GM12873 (cell line): ENCODE results near the gene AGO1.

Experiments used
- CTCF ChIP-seq: IDR thresholded peaks from 2 replicates; pipeline ENCODE4 v1.5.1; 2012; ENCODE audit warnings: low read depth, mild to moderate bottlenecking, moderate library complexity, low read length, control low read depth; ENCODE audit not compliant: insufficient read depth; ENCODE audit errors: missing control alignments

The AGO1 gene

GRCh38 chr1:35925741-35926140 is 42.7 kb downstream of the AGO1 start:
- TF ChIP-seq CTCF, result no peak

DNA sequence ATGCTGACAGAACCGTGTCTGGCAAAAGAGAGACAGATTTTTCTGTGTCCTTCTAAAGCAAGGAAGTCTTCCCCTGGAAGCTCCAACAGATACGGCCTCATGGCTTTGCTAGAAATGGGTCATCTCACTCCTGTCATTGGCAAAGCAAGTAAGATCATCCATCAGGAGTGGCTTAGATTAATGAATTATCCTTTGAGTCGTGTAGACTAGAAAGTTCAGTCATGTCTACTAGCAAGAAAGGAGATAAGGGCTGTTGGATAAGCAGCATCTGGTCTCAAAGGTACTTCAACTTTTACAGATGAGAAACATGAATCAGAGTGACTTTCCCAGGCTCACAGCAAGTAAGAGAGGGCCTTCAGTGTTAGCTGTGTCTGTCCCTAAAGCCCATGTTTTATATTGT is 44.5 kb downstream of the AGO1 start:
- TF ChIP-seq CTCF, result no peak

GRCh38 chr1:35929730-35930592 is 47.0 kb downstream of the AGO1 start:
- TF ChIP-seq CTCF, result no peak

DNA sequence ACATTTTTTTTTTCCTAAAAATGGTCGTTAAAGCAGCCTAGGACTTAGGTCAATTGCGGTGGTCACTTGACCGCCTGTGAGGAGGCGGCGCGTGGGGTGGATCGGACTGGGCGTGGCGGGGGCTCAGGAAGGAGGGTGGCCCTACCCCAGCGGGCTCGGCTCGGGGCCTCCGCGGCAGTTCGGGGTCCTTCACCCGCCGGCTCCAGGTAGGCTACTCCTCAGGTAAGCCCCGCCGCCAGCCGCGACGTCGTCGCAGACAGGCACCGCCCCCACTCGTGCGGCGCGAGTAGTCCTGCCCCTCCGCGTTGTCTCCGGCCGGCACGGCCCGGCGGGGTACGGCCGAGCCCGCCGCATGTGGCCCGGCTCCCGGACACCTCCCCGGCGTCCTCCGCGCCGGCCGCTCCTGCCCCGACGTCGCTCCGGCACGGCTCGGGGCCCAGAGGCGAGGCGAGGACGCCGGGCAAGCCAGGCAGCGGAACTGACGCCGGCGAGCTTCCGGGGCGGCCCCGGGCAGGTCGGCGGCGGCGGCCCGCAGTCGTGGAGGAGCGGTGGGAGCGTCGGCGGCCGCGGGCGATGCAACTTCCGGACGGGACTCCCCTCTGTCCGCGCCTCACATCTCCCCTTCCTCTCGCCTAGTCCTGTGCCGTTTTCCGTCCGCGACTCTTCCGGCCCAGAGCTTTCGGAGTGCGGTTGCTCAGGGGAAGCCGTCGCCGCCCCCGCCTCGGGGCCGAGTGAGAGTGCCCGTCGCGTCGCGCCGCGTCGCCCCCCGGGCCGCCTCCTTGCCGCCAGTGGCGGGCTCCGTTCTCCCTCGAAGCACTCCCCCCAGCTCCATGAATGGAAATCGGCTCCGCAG is 47.8 kb downstream of the AGO1 start, which contains the start of gene AGO3:
Gene AGO3 (plus strand): TSS at position 513 of the 853 bp plus-strand sequence. CDS start 322 bp downstream, at position 835.
- TF ChIP-seq CTCF, result no peak

DNA sequence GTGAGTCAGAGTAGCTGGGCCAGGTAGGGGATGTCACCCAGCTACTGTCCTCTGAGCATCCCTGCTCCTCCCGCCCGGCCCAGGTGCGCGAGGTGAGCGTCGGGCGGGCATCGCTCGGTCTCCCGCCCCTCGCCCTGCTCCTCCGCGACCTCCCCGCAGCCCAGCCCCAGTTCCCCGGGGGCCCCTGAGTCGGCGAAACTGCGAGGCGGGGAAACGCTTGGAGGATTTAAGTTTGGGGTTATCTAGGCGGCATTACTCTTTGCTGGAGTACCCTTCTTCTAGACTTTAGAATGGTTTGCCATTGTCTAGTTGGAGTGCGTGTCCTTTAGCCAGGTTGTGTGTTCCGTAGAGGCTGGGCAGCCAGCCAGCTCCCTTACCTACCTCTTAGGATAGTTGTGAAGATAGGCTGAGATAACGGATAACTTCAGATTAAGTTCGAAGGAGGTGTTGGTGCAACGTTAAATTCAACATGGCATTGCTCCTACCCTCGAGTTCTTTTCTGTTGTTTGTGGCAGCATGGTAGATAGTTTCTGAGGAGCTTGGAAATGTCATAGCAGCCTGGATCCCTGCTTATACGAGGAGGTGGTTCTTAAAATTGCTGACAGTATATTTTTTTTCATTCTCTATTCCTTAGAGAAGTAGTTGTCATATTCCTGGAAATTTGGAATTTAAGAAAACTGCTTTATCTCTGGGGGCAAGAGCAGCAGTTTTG is 48.6 kb downstream of the AGO1 start:
- no peak for TF ChIP-seq CTCF

DNA sequence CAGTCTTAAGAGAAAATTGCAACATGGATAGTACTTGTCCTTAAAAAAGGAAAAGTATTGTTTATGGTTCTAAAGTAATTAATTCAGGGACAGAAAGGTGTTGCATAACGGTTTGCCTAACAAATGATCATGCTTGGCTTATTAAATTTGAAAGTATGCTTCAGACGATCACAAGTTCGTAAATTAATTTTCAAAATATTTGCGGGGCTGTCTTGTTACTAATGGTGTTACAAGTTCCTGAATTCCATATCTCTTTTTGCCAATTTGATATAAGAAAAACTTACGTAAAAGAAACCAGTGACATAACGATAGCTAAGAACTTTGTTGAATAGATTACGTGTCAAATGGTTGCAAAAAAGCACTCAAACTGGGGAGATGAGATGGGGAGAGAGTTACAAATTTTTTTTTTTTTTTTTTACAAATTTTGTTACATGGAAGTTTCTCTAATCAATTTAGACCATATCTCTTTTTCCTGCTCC is 49.2 kb downstream of the AGO1 start:
- TF ChIP-seq CTCF, result no peak

DNA sequence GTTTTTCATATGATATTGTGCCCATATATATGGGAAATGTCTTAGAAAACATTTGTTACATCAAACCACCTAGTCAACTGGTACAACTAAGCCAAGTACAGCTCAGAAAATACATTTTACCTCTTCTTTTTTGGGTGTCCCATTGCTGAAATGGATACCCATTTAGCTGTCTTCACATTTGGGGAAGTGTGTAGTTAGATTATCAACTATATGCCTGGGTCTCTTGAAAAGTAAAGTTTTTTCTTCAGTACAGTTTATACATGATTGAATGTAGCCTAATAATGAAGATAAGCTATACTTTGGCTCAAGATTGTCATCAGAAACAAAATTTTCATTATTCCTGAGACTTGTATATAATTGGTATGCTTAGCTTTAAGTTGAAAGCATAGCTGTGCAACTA is 49.9 kb downstream of the AGO1 start:
- no peak for TF ChIP-seq CTCF
